HL-60 (cell line): ENCODE measurements around the gene XIRP1.

Experiments used
- DNase-seq, 2 experiments: peaks; one replicate each; pipeline ENCODE4 v3.0.0-alpha.2; 2010 to 2020; ENCODE audit warnings: low read depth in 1 of 2, low spot score in 1 of 2
- H3K27ac ChIP-seq: fragments of 250-450 bp; sonication (Bioruptor Pico); replicated peaks from 2 replicates; pipeline ENCODE4 v1.5.1; 2020; ENCODE audit warnings: mild to moderate bottlenecking, moderate library complexity
- H3K27me3 ChIP-seq: fragments of 250-450 bp; sonication (Bioruptor Pico); 2 replicates; pipeline ENCODE4 v1.5.1; 2021; ENCODE audit warnings: mild to moderate bottlenecking, moderate library complexity; ENCODE audit not compliant: insufficient read depth, poor library complexity, severe bottlenecking
- H3K4me3 ChIP-seq: replicated peaks from 2 replicates; pipeline ENCODE4 v1.5.1; 2011; ENCODE audit warnings: mild to moderate bottlenecking, control low read depth, low read length; ENCODE audit not compliant: insufficient read depth
- CTCF ChIP-seq: IDR thresholded peaks from one replicate; pipeline ENCODE4 v1.5.1; 2011; ENCODE audit warnings: low read length, control low read depth, inconsistent platforms; ENCODE audit not compliant: insufficient read depth
- GABPA ChIP-seq: IDR thresholded peaks from 2 replicates; pipeline ENCODE4 v1.6.1; 2012; ENCODE audit warnings: low read depth
- POLR2AphosphoS5 ChIP-seq: IDR thresholded peaks from 2 replicates; pipeline ENCODE4 v1.6.1; 2012; ENCODE audit warnings: low read depth
- SPI1 ChIP-seq: IDR thresholded peaks from 2 replicates; pipeline ENCODE4 v1.6.1; 2012; ENCODE audit warnings: low read depth, mild to moderate bottlenecking, borderline replicate concordance
- TF ChIP-seq, protein P1 (sequence below): IDR thresholded peaks from 2 replicates; pipeline ENCODE4 v1.6.1; 2012; ENCODE audit warnings: low read depth; ENCODE audit not compliant: insufficient replicate concordance

Gene XIRP1

GRCh38 chr3:39139442-39139841 is 53.0 kb downstream of the XIRP1 start:
- TF ChIP-seq, protein P1, sequence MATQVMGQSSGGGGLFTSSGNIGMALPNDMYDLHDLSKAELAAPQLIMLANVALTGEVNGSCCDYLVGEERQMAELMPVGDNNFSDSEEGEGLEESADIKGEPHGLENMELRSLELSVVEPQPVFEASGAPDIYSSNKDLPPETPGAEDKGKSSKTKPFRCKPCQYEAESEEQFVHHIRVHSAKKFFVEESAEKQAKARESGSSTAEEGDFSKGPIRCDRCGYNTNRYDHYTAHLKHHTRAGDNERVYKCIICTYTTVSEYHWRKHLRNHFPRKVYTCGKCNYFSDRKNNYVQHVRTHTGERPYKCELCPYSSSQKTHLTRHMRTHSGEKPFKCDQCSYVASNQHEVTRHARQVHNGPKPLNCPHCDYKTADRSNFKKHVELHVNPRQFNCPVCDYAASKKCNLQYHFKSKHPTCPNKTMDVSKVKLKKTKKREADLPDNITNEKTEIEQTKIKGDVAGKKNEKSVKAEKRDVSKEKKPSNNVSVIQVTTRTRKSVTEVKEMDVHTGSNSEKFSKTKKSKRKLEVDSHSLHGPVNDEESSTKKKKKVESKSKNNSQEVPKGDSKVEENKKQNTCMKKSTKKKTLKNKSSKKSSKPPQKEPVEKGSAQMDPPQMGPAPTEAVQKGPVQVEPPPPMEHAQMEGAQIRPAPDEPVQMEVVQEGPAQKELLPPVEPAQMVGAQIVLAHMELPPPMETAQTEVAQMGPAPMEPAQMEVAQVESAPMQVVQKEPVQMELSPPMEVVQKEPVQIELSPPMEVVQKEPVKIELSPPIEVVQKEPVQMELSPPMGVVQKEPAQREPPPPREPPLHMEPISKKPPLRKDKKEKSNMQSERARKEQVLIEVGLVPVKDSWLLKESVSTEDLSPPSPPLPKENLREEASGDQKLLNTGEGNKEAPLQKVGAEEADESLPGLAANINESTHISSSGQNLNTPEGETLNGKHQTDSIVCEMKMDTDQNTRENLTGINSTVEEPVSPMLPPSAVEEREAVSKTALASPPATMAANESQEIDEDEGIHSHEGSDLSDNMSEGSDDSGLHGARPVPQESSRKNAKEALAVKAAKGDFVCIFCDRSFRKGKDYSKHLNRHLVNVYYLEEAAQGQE: no peak
- TF ChIP-seq SPI1 (no peak), CTCF (no peak), GABPA (no peak), POLR2AphosphoS5 (no peak)
- no peak for DNase-seq
- Histone ChIP-seq H3K4me3 (no peak overlapping the region), H3K27ac (no peak overlapping the region), H3K27me3 (no peaks in the 10 kb centered on the region)

GRCh38 chr3:39138804-39139415 is 53.5 kb downstream of the XIRP1 start:
- Histone ChIP-seq H3K4me3 (no peak overlapping the region), H3K27me3 (no peaks in the 10 kb centered on the region), H3K27ac (no peak overlapping the region)
- TF ChIP-seq POLR2AphosphoS5 (no peak), CTCF (no peak), SPI1 (no peak), GABPA (no peak)
- TF ChIP-seq, protein P1: no peak
- no peak for DNase-seq

GRCh38 chr3:39137991-39138803 is 54.2 kb downstream of the XIRP1 start:
- H3K27ac ChIP-seq: no peak overlapping the region
- H3K4me3 ChIP-seq: no peak overlapping the region
- no peak for DNase-seq
- TF ChIP-seq GABPA (no peak), POLR2AphosphoS5 (no peak), SPI1 (no peak), CTCF (no peak)
- TF ChIP-seq, protein P1: no peak
- H3K27me3 ChIP-seq: no peaks in the 10 kb centered on the region
